NCI-H774 (cell line): ENCODE data around the gene SUSD1.
"Not testable (repeated sequence)": the region's sequence is repeated elsewhere in the genome, so short reads cannot be mapped to it uniquely, and the experiment has no call there.

ENCODE experiments used
- DNase-seq: peaks from one replicate; lab custom pipeline; 2025; lab: John Stamatoyannopoulos, UW

Gene SUSD1

DNA sequence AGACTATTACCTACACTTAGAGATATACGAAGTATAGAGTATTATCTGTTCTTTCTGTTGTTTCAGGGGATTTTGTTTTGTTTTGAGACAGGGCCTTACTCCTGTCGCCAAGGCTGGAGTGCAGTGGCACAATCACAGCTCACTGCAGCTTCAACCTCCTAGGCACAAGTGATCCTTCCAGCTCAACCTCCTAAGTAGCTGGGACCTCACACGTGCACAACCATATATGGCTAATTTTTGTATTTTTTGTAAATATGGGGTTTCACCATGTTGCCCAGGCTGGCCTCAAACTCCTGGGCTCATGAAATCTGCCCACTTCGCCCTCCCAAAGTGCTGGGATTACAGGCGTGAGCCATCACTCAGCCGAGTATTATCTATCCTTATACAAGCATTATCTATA lies 45.9 kb downstream of the SUSD1 start:
- no peak for DNase-seq

DNA sequence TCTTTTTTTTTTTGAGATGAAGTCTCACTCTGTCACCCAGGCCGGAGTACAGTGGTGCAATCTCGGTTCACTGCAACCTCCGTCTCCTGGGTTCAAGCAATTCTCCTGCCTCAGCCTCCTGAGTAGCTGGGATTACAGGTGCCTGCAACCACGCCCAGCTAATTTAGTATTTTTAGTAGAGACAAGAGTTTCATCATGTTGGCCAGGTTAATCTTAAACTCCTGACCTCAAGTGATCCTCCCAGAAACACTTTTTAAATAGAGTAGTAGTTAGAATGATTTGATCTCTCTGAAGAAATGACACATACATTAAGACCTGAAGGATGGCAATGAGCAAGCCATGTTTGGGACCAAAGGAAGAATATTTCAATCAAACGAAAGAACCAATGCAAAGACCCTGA lies 46.7 kb downstream of the SUSD1 start:
- DNase-seq = not testable (repeated sequence)

DNA sequence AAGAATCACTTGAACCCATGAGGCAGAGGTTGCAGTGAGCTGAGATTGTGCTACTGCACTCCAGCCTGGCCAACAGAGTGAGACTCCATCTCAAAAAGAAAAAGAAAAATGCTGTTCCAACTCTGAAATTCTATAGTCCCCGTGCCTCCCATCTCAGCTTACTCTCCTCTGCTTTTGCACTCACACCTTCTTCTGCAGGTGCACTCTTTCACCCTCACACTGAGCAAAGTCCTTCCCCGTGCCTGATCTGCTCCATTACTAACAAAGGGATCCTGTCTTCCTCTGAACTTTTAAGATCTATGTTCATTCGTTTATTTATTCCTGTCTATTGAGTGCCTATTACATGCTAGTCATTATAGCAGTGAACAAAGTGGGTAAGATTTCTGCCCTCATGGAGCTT lies 47.8 kb downstream of the SUSD1 start:
- no peak for DNase-seq

DNA sequence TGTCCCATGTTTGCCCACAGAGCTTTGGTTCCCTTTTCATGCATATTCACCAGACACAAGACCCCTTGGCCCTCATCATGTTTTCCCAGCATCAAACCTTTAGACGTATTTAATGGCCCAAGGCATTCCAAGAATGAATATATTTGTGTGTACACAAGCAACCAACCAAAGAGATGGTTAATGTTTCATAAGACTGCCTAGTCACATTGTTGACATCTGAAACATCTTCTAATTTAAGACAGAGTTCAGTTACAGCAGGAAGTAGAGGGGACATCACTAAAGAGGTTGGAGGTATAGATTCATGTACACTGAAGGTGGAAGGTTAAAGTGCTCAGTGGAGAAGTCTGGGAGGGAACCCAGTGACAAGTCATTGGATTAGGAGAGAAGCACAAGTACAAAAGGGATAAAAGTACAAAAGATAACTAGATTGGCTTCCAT lies 49.1 kb downstream of the SUSD1 start:
- no peak for DNase-seq

DNA sequence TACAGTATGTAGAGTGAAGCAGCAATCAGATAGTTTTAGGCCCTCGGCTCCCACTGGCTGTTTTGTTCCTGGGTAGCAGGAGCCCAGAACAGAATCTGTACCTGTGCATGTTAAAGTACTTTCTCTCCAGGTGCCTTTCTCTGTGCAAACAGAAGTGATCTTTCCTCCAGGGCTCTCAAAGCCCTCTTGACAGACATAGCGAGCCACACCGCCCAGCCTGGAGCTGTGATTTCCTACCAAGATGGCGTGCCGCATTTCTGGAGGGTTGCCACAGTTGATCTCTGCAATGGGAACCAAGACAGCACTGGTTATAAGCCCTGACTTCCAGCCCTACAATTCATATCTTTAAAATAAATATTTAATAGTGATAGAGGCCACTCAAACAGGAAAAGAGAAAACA lies 50.9 kb downstream of the SUSD1 start:
- no peak for DNase-seq

DNA sequence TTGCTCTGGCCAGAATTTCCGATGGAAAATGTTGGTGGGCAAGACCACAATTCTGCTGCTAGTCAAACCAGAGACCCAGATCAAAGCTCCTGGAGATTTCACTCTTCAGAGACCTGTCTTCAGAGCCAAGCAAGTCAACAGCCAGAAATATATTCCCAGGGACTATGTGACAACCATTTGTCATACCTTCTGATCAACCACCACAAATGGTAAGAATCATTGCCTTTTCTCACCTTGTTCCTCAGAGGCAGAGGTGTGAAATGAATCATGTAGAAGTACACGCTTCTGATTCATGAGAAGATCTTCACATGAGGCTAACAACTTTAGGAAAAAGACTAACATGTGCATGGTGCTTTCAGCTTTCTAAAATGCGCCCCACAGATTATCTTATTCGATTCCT lies 53.5 kb downstream of the SUSD1 start:
- DNase-seq = no peak

DNA sequence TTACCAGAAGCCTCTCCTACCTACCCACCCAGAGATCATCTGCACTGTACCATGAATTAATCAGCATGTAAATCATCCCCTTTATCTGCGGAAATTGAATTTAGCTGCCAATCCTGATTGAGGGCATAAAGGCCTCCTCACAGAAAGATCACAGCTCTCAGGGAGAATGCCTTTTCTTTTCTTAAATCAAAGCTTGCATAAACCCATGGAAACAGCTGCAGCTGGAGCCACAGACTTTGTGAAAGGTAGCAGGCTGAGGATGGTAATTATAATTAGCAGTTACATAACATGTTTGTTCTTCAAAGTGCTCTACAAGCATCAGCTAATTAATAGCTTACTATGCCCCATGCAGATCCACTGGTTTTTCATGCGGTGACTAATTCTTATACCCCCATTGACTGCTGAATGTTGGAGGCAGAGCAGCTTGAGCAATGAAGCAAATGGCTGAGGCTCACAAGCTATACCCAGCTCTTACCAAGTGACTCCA lies 54.6 kb downstream of the SUSD1 start:
- DNase-seq = peak; percentile 47

DNA sequence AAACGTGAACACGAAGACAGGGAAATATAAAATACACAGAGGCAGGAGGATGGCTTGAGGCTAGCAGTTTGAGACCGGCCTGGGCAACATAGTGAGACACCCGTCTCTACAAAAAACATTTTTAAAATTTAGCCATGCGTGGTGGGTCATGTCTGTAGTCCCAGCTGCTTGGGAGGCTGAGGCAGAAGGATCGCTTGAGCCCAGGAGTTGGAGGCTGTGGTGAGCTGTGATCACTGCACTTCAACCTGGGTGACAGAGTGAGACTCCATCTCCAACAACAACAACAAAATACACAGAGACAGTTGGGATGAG lies 55.1 kb downstream of the SUSD1 start:
- DNase-seq = no peak

DNA sequence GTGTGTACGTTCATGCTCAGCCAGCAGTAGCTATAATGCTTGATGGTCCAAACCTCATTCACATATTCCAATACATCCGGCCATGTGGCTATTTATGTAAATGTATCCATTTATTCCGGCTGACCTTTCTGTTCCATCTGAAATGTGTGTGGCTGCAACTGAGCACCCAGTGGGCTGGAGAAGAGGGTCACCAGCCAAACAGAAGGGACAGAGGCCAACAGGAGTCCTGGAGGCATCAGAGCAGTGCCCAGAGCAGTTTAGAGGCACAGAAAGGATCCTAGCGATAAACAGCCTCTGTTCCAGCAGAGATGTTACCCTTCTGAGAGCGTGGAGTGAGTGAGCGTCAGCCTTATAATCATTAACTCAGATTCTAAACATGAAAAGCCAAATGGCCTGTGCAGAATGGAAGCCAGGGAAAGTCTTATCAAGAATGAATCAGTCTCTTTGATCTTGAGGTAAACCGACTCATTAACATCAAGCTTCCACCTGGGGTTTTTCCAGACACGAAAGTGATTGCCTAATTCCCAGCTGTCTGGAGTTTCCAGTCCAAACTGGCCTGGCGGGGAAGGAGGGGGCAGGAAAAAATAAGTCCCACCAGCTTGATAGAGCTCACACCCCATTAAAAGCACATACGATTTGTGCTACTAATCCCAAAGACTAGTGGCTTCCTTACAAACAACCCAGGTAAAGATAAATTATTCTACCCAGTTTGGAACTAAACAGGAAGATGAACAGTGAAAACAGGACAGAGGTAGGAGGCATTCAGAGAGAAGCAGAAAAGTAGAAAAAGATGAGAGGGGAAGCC lies 55.7 kb downstream of the SUSD1 start:
- DNase-seq = no peak

DNA sequence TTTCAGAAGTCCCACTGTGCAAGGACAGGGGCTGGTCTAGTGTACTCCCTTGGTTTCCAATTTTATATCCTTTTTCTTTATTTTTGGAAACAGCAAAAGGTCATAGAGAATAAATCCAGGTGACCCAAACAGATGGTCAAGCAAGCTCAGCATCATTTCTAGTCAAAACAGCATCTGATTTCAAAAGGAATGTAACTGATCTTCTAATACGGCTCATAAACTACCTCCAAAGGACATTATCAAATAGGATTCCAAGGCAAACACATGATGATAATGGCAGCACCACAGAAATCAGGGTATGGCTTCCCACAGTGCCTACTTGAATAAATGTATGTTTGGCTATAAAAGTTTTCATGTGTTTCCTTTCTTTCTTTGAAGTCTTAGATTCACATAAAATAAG lies 57.1 kb downstream of the SUSD1 start:
- DNase-seq = no peak

DNA sequence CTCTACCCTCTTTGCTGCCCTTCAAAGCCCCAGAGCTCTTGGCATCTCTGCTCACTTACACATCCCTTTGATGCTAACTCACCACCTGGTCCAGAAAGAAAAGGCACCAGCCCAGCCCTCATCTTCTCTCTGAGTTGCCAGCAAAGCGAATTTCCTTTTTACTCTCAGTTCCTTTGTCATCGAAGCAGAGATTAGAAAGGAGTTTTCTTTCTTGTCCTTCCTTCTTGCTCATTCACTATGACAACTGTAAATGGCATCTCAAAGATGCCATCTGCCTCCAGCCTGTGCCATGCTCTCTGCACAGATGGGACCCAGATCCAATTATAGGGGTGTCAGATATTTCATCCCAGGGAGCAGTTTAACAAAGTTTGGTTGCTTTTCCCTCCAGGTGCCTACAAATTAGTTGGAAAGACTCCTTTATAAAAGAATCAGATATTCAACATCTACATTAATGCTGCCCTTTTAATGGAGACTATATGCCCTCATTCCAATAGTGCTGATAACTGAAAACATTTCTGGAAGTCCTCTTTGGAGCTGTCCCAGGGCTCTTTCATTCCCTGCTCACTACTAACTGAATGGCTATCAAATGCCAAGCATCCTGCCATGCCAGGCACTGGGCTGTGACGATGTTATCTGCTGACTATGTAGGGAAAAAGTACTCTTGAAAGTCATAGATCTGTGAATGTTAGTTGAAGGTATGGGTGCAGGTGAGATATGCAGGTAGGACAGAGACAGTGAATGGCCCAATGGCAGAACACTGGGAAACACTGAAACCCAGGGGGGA lies 58.9 kb downstream of the SUSD1 start:
- no peak for DNase-seq

DNA sequence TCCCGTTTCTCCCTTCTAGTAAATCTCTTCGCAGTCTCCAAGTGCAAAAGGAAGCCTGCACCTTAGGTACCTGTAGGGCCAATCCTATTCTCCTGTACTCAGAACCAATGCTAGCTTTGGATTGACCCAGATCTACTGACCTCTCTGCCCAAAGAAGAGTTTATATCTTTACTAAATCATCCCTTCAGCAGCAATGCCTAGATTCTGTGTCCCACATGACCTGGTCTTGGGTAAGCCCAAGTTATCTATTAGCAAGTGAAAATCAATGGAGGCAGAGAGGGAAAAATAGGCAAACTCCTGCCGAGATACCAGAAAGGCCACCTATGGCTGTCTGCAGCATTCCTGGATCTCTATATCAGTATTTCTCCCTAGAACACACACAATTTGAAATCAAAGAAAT lies 60.0 kb downstream of the SUSD1 start:
- no peak for DNase-seq

DNA sequence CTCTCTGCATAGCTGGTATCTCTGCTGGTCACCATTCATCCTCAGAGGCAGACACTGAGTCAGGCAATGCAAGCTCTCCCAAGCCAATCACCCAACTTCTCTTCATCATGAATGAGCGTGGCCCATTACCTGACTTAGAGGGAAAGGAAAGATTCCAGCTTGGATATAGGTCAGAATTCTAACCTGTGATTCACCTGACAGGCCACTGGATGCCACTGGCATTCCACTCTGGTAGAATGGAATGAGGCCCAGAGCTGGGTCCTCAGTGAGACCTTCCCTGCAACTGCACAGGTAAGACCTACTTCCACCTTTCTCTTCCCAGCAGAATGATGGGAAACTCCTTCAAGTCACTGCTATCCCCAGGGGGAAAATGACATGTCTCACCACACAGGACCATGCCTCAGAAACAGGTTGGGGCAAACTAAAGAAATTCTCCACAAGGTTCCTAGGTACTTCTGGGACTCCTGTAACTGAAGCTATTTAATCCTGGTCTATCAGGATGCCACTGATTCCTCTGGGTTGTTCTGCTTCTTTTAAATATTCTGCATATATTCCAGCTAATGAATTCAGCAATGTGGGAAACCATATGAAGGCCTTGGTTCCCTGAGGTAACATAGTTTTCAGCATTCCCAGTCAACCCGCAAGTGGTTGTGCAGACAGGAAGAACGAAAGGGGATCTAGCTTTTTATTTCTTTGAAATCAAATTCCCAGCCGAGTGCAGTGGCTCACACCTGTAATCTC lies 62.0 kb downstream of the SUSD1 start:
- DNase-seq = no peak

DNA sequence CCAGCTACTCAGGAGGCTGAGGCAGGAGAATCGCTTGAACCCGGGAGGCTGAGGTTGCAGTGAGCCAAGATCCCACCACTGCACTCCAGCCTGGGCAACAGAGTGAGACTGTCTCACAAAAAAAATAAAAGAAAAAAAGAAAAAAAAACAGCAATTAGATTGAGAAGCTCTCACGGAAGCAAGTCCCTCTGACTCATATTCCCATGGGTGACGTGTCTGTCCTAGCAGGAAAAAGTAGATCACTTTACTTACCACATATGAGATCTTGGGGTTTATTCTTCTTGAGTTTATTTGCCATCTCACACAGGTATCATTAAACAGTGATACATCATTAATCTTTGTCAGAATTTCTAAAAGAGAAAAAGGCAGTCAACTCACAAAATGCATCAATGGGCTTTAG lies 62.6 kb downstream of the SUSD1 start:
- no peak for DNase-seq

DNA sequence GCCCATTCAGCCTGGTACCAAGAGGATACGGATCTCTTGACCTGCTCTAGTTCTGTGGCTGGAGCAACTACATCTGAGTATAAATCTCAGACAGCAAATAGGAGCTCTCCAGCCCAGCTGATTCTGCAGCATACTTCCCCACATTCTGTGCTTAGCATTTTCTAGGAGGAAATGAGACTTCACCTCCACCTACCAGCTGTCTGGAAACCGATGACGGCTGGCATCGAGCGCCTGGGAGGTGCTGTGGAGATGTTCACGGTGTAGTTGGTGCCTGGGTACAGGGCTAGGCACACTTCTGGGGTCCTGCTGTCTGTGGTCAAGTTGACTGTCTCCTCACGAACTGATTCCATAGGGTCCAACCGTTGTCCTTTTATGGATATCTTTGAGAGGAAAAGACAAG lies 63.6 kb downstream of the SUSD1 start:
- no peak for DNase-seq

DNA sequence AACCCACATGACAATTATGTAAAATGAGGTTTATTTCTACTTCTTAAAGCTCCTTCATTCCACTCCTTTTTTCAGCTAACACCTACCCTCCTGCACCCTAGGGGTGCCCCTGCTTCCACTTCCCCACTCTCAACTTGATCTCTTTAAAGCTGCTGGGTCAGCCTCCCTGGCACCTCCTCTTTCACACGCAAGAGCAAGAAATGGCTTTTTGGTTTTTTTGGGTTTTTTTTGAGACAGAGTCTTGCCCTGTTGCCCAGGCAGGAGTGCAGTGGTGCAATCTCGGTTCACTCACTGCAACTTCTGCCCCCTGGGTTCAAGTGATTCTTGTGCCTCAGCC lies 64.4 kb downstream of the SUSD1 start:
- DNase-seq = no peak

DNA sequence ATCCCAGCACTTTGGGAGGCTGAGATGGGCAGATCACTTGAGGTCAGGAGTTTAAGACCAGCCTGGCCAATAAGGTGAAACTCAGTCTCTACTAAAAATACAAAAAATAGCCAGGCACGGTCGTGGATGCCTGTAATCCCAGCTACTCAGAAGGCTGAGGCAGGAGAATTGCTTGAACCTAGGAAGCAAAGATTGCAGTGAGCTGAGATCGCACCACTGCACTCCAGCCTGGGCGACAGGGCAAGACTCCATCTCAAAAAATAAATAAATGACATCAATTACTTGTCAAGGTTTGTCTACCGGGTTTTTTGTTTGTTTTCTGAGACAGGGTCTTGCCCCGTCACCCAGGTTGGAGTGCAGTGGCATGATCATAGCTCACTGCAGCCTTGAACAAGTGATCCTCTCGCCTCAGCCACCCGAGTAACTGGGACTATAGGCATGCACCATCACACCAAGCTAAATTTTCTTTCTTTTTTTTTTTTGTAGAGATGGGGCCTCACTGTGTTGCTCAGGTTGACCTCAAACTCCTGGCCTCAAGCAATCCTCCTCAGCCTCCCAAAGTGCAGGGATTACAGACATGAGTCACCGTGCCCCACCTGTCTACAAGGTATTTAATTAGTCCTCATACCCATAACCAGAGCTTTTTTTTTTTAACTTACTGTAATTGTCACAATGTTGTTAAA lies 64.9 kb downstream of the SUSD1 start:
- DNase-seq = no peak

DNA sequence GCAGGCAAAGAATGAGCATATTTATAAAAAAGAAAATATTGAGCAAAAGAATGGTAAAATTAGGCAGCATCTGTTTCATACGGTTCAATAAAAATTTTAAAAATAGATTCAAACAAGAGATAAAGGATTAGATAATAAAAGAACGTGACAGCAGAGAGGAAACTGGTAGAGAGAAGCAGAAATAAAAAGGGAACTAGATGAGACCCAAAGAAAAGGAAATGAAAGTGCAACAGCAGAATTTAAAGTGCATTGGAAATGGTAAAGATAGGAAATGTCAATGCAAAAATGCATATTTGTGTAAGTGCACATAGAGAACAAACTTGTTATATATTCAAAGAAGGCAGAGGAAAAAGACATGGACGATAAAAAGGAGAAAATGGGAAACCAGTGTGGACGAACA lies 70.2 kb downstream of the SUSD1 start:
- no peak for DNase-seq

DNA sequence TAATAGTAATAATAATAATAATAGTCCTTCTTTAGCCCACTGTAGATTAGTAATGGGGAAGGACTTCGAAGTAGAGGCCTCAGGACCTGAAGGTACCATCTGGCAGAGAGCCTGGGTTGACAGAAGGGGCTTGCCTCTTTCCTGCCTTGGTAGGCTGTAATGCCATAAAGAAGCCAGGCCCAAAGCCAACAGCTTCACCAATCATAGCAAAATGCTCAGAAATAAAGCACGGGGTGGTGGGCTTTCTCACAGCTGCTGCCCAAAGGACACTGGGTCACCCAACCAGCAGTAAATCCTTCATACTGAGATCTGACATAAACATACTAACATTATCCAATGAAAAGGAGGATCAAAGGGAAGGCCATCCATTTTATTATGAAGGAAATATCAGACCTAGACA lies 70.7 kb downstream of the SUSD1 start:
- DNase-seq = no peak

DNA sequence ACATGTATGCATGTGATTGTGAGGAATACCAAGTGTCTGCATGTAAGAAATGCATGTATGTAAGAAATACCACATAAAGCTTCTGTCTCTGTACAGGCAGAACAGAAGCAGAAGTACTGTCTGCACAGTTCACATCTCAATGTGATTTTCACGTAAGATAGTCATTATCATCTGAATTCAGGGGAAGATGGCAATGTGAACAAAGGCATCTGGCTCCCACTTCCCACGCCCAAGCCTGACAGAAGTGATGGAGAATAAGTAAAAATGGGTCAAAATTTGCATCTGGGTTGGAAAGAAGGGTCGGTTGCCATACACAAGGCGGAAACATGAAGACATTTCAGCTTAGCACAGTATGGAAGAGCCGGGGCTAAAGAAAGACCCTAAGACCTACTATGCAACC lies 71.7 kb downstream of the SUSD1 start:
- DNase-seq = no peak

DNA sequence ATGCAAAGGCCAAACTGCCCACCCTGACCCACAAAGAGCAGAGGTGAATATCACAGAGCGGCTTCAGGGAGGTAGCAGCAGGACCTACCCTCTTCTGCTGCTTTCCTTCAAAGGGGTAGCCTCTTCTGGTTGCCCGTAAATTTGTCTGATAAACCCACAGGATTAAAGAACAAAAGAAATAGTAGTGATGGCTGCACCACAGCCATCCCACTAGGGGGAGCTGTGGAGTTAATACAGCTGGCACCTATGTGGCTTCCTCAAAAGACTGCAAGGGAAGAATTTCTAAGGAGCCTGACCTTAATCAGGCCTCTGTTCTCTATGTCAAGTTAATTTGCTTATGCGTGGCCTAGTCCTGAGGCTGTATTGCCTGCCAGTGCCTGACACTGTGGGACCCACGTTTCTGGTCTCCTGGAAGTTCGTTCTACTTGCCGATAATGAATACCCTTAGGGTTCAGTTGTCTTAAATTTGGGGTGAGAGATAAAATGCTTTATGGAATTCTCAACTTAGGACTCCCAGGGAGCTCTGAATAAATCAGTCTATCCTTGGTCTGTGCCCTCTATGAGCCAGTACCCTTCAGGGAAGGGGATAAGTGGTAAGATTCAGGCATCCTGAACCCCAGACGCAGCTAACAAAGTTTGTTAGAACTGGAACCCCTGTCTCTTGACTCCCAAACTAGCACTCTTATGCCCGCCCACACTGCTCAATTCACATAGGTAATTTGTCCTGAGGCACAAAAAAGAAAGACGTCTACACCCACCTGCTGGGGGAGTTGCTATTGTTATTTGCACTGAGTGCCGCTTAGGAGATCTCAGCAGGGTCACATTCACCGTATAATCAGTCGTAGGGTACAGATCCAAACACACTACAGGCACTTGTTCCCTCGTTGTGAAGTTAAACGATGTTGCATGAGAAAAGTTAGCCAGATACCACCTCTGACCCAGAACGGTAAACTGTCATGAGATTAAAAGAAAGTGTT lies 77.1 kb downstream of the SUSD1 start:
- peak; percentile 49 for DNase-seq
